Measurements from ENCODE around the gene RASSF3.
"Not testable (repeated sequence)": the region's sequence is repeated elsewhere in the genome, so short reads cannot be mapped to it uniquely, and the experiment has no call there.

RASSF3 gene

DNA sequence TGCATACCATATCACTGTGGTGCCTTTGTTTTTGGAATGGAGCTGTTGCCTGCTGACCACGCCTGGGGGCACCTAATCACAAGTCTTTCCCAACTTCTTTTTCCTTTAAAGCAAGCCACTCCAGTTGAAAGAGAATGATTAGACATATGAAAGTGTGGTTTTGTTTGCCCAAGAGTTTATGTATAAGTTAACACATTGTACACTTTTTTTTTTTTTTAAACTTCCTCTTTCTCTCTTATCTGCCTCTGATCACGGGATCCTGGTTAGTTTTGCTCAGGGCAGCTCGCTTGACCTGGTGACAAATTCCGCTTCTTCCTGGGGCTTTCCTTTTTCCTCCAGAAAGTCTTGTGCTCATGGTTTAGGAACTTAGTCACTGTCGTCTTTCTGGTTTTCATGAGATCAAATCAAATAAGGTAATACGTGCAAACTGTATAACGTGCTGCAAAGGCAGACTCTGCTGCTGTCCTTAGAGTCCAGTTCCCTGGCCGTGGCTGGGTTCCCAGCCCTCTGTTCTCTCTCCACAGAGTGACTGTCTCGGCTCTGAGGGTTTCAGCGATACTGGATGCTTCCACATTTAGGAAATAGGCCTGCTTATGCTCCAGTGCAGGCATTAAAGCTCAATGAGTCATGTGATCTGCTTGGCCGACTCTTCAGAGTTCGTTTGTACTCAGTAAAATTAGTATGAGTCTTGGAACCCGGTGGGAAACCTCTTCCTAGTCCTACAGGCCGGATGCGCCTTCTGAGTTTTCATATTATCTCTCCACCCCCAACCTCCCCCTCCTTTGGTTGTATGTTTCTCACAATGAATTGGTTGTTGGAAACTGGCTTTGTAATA, 15.2 kb downstream of the RASSF3 start:
- H3K4me3 ChIP-seq (replicated peaks; ENCODE audit: insufficient read depth, low read length) = peak overlapping the region; percentile 14; the same call in 1 of the 2 replicates
- DNase-seq (ENCODE audit: low read depth in 1 of 2, low spot score in 1 of 2) = peak; percentile 70 to 86
- no peaks in the 10 kb centered on the region for H3K27me3 ChIP-seq (ENCODE audit: insufficient read depth, poor library complexity, severe bottlenecking)
- H3K27ac ChIP-seq (replicated peaks) = peak overlapping the region; percentile 84
- TF ChIP-seq SPI1 (IDR thresholded peaks at IDR 0.05; ENCODE audit: borderline replicate concordance, low read depth) (peak; percentile 25; the same call in 1 of the 2 replicates), GABPA (IDR thresholded peaks at IDR 0.05; ENCODE audit: low read depth) (0 out of 2 replicates have a peak, but pooled peaks have one; percentile 20), POLR2AphosphoS5 (IDR thresholded peaks at IDR 0.05; ENCODE audit: low read depth) (peak; percentile 41; the same call in 1 of the 2 replicates)
- TF ChIP-seq, protein P1, sequence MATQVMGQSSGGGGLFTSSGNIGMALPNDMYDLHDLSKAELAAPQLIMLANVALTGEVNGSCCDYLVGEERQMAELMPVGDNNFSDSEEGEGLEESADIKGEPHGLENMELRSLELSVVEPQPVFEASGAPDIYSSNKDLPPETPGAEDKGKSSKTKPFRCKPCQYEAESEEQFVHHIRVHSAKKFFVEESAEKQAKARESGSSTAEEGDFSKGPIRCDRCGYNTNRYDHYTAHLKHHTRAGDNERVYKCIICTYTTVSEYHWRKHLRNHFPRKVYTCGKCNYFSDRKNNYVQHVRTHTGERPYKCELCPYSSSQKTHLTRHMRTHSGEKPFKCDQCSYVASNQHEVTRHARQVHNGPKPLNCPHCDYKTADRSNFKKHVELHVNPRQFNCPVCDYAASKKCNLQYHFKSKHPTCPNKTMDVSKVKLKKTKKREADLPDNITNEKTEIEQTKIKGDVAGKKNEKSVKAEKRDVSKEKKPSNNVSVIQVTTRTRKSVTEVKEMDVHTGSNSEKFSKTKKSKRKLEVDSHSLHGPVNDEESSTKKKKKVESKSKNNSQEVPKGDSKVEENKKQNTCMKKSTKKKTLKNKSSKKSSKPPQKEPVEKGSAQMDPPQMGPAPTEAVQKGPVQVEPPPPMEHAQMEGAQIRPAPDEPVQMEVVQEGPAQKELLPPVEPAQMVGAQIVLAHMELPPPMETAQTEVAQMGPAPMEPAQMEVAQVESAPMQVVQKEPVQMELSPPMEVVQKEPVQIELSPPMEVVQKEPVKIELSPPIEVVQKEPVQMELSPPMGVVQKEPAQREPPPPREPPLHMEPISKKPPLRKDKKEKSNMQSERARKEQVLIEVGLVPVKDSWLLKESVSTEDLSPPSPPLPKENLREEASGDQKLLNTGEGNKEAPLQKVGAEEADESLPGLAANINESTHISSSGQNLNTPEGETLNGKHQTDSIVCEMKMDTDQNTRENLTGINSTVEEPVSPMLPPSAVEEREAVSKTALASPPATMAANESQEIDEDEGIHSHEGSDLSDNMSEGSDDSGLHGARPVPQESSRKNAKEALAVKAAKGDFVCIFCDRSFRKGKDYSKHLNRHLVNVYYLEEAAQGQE (IDR thresholded peaks at IDR 0.05; ENCODE audit: insufficient replicate concordance, low read depth) = no peak

DNA sequence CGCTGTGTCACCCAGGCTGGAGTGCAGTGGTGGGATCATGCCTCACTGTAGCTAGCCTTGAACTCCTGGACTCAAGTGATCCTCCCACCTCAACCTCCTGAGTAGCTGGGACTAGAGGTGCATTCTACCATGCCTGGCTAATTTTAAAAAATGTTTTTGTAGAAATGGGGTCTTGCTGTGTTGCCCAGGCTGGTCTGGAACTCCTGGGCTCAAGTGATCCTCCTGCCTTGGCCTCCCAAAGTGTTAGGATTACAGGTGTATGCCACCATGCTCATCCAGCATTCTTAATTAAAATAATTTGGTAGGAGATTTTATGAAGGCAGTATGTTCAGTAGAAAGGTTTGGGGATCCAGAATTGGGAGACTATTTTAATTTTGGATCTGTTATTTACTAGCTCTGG, 16.3 kb downstream of the RASSF3 start:
- not testable (repeated sequence) for H3K4me3 ChIP-seq (replicated peaks; ENCODE audit: insufficient read depth, low read length); H3K27me3 ChIP-seq (ENCODE audit: insufficient read depth, poor library complexity, severe bottlenecking); DNase-seq (ENCODE audit: low read depth in 1 of 2, low spot score in 1 of 2)
- H3K27ac ChIP-seq (replicated peaks) = peak overlapping the region; percentile 84

DNA sequence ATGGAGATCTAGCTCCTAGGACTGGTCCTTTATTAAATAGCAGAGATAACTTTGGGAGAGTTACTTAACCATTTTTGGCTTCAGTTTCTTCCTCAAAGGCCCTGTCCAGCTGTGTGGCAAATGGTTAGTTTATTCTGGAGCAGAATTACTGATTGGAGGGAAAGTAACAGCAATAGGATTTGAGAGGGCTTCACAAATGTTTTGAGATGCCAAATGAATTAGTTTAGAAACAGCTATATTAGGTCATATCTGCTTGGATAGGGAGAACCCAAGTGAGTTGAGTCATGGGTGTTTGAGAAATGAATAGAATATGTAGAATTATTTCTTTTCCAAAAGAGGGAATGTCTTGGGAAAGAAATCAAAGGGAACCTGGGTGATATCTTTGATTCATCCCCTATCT, 17.5 kb downstream of the RASSF3 start:
- TF ChIP-seq POLR2AphosphoS5 (IDR thresholded peaks at IDR 0.05; ENCODE audit: low read depth) = no peak
- no peak for TF ChIP-seq GABPA (IDR thresholded peaks at IDR 0.05; ENCODE audit: low read depth)
- no peak for TF ChIP-seq SPI1 (IDR thresholded peaks at IDR 0.05; ENCODE audit: borderline replicate concordance, low read depth)
- TF ChIP-seq, protein P1 (IDR thresholded peaks at IDR 0.05; ENCODE audit: insufficient replicate concordance, low read depth) = no peak
- TF ChIP-seq, protein P2, sequence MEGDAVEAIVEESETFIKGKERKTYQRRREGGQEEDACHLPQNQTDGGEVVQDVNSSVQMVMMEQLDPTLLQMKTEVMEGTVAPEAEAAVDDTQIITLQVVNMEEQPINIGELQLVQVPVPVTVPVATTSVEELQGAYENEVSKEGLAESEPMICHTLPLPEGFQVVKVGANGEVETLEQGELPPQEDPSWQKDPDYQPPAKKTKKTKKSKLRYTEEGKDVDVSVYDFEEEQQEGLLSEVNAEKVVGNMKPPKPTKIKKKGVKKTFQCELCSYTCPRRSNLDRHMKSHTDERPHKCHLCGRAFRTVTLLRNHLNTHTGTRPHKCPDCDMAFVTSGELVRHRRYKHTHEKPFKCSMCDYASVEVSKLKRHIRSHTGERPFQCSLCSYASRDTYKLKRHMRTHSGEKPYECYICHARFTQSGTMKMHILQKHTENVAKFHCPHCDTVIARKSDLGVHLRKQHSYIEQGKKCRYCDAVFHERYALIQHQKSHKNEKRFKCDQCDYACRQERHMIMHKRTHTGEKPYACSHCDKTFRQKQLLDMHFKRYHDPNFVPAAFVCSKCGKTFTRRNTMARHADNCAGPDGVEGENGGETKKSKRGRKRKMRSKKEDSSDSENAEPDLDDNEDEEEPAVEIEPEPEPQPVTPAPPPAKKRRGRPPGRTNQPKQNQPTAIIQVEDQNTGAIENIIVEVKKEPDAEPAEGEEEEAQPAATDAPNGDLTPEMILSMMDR (IDR thresholded peaks at IDR 0.05; ENCODE audit: insufficient read depth, low read length) = no peak
- DNase-seq (ENCODE audit: low read depth in 1 of 2, low spot score in 1 of 2) = no peak
- Histone ChIP-seq H3K27ac (replicated peaks) (no peak overlapping the region), H3K27me3 (ENCODE audit: insufficient read depth, poor library complexity, severe bottlenecking) (no peaks in the 10 kb centered on the region), H3K4me3 (replicated peaks; ENCODE audit: insufficient read depth, low read length) (no peak overlapping the region)

DNA sequence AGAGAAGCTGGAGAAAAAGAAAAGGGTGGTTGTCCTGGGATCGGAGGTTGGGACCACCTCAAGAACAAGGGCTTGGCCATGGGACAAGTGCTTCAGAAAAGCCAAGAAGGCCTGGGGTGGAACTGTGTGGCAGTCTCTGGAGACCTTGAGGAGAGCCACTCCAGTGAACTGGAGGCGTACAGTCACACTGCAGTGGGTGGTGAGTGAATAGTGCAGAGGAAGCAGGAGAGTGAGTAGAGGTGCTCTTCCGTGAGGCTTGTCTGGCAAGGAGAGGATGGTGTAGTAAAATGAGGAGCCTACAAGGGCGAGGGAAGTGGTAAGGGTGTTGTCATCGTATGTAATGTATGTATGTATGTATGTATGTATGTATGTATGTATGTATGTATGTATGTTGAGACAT, 20.9 kb downstream of the RASSF3 start:
- TF ChIP-seq, protein P2 (IDR thresholded peaks at IDR 0.05; ENCODE audit: insufficient read depth, low read length) = no peak
- TF ChIP-seq POLR2AphosphoS5 (IDR thresholded peaks at IDR 0.05; ENCODE audit: low read depth) = no peak
- TF ChIP-seq, protein P1 (IDR thresholded peaks at IDR 0.05; ENCODE audit: insufficient replicate concordance, low read depth) = no peak
- TF ChIP-seq SPI1 (IDR thresholded peaks at IDR 0.05; ENCODE audit: borderline replicate concordance, low read depth) = no peak
- no peak for TF ChIP-seq GABPA (IDR thresholded peaks at IDR 0.05; ENCODE audit: low read depth)
- Histone ChIP-seq H3K27me3 (ENCODE audit: insufficient read depth, poor library complexity, severe bottlenecking) (no peaks in the 10 kb centered on the region), H3K27ac (replicated peaks) (no peak overlapping the region), H3K4me3 (replicated peaks; ENCODE audit: insufficient read depth, low read length) (no peak overlapping the region)
- DNase-seq (ENCODE audit: low read depth in 1 of 2, low spot score in 1 of 2) = no peak

Measured in HL-60 (cell line).